ENCODE data around the gene PCLAF. TPM values are rescaled to one million over a fixed set of nuclear protein-coding genes. Genes with fewer than 3 reads are reported as not detected.
A peak's percentile ranks its signal among the peaks of the same experiment; 100 is the strongest.
"Not testable (repeated sequence)": the region's sequence is repeated elsewhere in the genome, so short reads cannot be mapped to it uniquely, and the experiment has no call there.

PCLAF gene
- total RNA-seq, 1 experiment from 2014 or later: 93.5 TPM

DNA sequence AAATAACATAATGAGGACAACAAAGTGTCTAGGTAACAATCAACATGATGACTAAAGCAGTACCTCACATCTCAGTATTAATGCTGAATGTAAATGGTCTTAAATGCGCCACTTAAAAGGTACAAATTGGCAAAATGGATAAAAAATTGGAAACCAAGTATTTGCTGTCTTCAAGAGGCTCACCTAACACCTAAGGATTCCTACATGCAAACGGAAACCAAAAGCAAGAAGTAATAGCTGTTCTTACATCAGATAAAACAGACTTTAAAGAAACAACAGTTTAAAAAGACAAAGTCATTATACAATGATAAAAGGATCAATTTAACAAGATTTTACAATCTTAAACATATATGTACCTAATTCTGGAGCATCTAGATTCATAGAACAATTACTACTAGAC, 47.7 kb downstream of the PCLAF start:
- ATAC-seq (no peak), DNase-seq (ENCODE audit: low read depth, low spot score) (no peak)
- CTCF ChIA-PET: interaction anchor here (1.9 kb wide), 1 partner anchor 54 kb away, joined by 5 read pairs; the partner anchor contains the start of gene TRIP4
- H4K20me1 ChIP-seq (ENCODE audit: insufficient read depth): peaks cover 5% of the 10 kb centered on the region; the same call in 1 of the 2 replicates
- no peaks in the 10 kb centered on the region for H3K27me3 ChIP-seq (ENCODE audit: insufficient read depth, low read length)
- no TSS peak for BruUV-seq (replicated peaks)
- RAD21 ChIA-PET (ENCODE audit: low non-redundant PET in 1 of 2, low total read pairs in 2 of 2, uncharacterized antibody in 2 of 2, unreplicated experiment in 2 of 2): no interaction called here
- H3K4me2 ChIP-seq (ENCODE audit: low read length): no peak overlapping the region
- no peaks in the 10 kb centered on the region for H3K9me2 ChIP-seq (ENCODE audit: insufficient read depth)
- H3K4me1 ChIP-seq (ENCODE audit: control insufficient read depth in 1 of 2, insufficient read depth in 2 of 2, low read length in 2 of 2): peaks cover 0 to 14% of the 10 kb centered on the region in 2 experiments; a peak in 2 of 4 replicates
- no peak for TF ChIP-seq POLR2A (IDR thresholded peaks at IDR 0.05; ENCODE audit: borderline replicate concordance, extremely low read depth, insufficient read depth, insufficient read length)
- TF ChIP-seq, protein P1, sequence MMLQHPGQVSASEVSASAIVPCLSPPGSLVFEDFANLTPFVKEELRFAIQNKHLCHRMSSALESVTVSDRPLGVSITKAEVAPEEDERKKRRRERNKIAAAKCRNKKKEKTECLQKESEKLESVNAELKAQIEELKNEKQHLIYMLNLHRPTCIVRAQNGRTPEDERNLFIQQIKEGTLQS (IDR thresholded peaks at IDR 0.05): no peak
- TF ChIP-seq CTCF (IDR thresholded peaks at IDR 0.05 in 2 of 3, conservative IDR thresholded peaks at IDR 0.05 in 1 of 3; ENCODE audit: borderline replicate concordance in 1 of 3, insufficient read depth in 1 of 3, low read depth in 2 of 3, low read length in 2 of 3): no peak
- TF ChIP-seq EZH2phosphoT487 (IDR thresholded peaks at IDR 0.05; ENCODE audit: borderline replicate concordance): no peak
- no peak overlapping the region for H3K4me3 ChIP-seq (replicated peaks in 1 of 2; ENCODE audit: low read depth in 1 of 2, low read length in 2 of 2)
- no peaks in the 10 kb centered on the region for H3K36me3 ChIP-seq (ENCODE audit: control insufficient read depth in 1 of 2, insufficient read depth in 2 of 2, low read length in 2 of 2)
- H3K9ac ChIP-seq (ENCODE audit: low read length): no peak overlapping the region
- H3K79me2 ChIP-seq (ENCODE audit: insufficient read depth, low read length): peaks cover 32% of the 10 kb centered on the region
- POLR2A ChIA-PET: no interaction called here
- intact Hi-C loops (cut with micrococcal nuclease): no loop called here
- no peak overlapping the region for H3K27ac ChIP-seq (ENCODE audit: low read depth, low read length)
- H2AFZ ChIP-seq (ENCODE audit: low read depth, low read length, poor library complexity, severe bottlenecking): no peak overlapping the region
- no peaks in the 10 kb centered on the region for H3K9me3 ChIP-seq (ENCODE audit: control insufficient read depth in 1 of 2, insufficient read depth in 1 of 2, low read depth in 1 of 2, low read length in 2 of 2)

DNA sequence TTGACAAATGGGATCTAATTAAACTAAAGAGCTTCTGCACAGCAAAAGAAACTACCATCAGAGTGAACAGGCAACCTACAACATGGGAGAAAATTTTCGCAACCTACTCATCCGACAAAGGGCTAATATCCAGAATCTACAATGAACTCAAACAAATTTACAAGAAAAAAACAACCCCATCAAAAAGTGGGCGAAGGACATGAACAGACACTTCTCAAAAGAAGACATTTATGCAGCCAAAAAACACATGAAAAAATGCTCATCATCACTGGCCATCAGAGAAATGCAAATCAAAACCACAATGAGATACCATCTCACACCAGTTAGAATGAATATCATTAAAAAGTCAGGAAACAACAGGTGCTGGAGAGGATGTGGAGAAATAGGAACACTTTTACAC, 49.6 kb downstream of the PCLAF start:
- H3K4me2 ChIP-seq (ENCODE audit: low read length); H3K27ac ChIP-seq (ENCODE audit: low read depth, low read length); H3K4me3 ChIP-seq (replicated peaks in 1 of 2; ENCODE audit: low read depth in 1 of 2, low read length in 2 of 2); ATAC-seq; CTCF ChIA-PET; RAD21 ChIA-PET (ENCODE audit: low non-redundant PET in 1 of 2, low total read pairs in 2 of 2, uncharacterized antibody in 2 of 2, unreplicated experiment in 2 of 2); H2AFZ ChIP-seq (ENCODE audit: low read depth, low read length, poor library complexity, severe bottlenecking); H3K36me3 ChIP-seq (ENCODE audit: control insufficient read depth in 1 of 2, insufficient read depth in 2 of 2, low read length in 2 of 2); DNase-seq (ENCODE audit: low read depth, low spot score); H3K9ac ChIP-seq (ENCODE audit: low read length); H3K9me3 ChIP-seq (ENCODE audit: control insufficient read depth in 1 of 2, insufficient read depth in 1 of 2, low read depth in 1 of 2, low read length in 2 of 2); H3K9me2 ChIP-seq (ENCODE audit: insufficient read depth); intact Hi-C loops (cut with micrococcal nuclease); BruUV-seq (replicated peaks); H3K27me3 ChIP-seq (ENCODE audit: insufficient read depth, low read length); H4K20me1 ChIP-seq (ENCODE audit: insufficient read depth); POLR2A ChIA-PET: not testable (repeated sequence)
- peaks cover 0 to 14% of the 10 kb centered on the region in 2 experiments; a peak in 2 of 4 replicates for H3K4me1 ChIP-seq (ENCODE audit: control insufficient read depth in 1 of 2, insufficient read depth in 2 of 2, low read length in 2 of 2)
- peaks cover 30% of the 10 kb centered on the region for H3K79me2 ChIP-seq (ENCODE audit: insufficient read depth, low read length)

GRCh38 chr15:64326975-64327374, 54.3 kb downstream of the PCLAF start:
- H2AFZ ChIP-seq (ENCODE audit: low read depth, low read length, poor library complexity, severe bottlenecking); H3K9ac ChIP-seq (ENCODE audit: low read length); H3K9me2 ChIP-seq (ENCODE audit: insufficient read depth); H3K4me3 ChIP-seq (replicated peaks in 1 of 2; ENCODE audit: low read depth in 1 of 2, low read length in 2 of 2); RAD21 ChIA-PET (ENCODE audit: low non-redundant PET in 1 of 2, low total read pairs in 2 of 2, uncharacterized antibody in 2 of 2, unreplicated experiment in 2 of 2); H4K20me1 ChIP-seq (ENCODE audit: insufficient read depth); DNase-seq (ENCODE audit: low read depth, low spot score); H3K4me1 ChIP-seq (ENCODE audit: control insufficient read depth in 1 of 2, insufficient read depth in 2 of 2, low read length in 2 of 2); ATAC-seq; CTCF ChIA-PET; H3K27me3 ChIP-seq (ENCODE audit: insufficient read depth, low read length); H3K36me3 ChIP-seq (ENCODE audit: control insufficient read depth in 1 of 2, insufficient read depth in 2 of 2, low read length in 2 of 2); intact Hi-C loops (cut with micrococcal nuclease); H3K9me3 ChIP-seq (ENCODE audit: control insufficient read depth in 1 of 2, insufficient read depth in 1 of 2, low read depth in 1 of 2, low read length in 2 of 2); H3K27ac ChIP-seq (ENCODE audit: low read depth, low read length): not testable (repeated sequence)
- H3K79me2 ChIP-seq (ENCODE audit: insufficient read depth, low read length): peaks cover 40% of the 10 kb centered on the region
- peak overlapping the region; percentile 28; the same call in 1 of the 2 replicates for H3K4me2 ChIP-seq (ENCODE audit: low read length)
- BruUV-seq (replicated peaks): TSS peak; percentile 65
- POLR2A ChIA-PET: interaction anchor here (0.6 kb wide), 1 partner anchor 18 kb away, joined by 3 read pairs; no protein-coding TSS in a partner anchor
